Jurkat, Clone E6-1 (cell line): ENCODE measurements around the gene NRP2. TPM values are rescaled to one million over a fixed set of nuclear protein-coding genes. Genes with fewer than 3 reads are reported as not detected.

Experiments used
- DNase-seq: peaks from one replicate; pipeline ENCODE4 v3.0.0-alpha.2; 2011; ENCODE audit warnings: low read depth, low spot score
- H3K4me3 ChIP-seq: 2 replicates; pipeline ENCODE4 v1.5.1; 2011; ENCODE audit warnings: mild to moderate bottlenecking, low read length, control low read depth, moderate library complexity
- polyA plus RNA-seq: library from polyadenylated mRNA; unstranded; fragments of >200 nt; gene quantifications from one replicate; pipeline ENCODE4 v1.2.1, GENCODE V29; 2012; ENCODE audit warnings: missing spikeins; ENCODE audit not compliant: insufficient read length, insufficient read depth

Gene NRP2, protein sequence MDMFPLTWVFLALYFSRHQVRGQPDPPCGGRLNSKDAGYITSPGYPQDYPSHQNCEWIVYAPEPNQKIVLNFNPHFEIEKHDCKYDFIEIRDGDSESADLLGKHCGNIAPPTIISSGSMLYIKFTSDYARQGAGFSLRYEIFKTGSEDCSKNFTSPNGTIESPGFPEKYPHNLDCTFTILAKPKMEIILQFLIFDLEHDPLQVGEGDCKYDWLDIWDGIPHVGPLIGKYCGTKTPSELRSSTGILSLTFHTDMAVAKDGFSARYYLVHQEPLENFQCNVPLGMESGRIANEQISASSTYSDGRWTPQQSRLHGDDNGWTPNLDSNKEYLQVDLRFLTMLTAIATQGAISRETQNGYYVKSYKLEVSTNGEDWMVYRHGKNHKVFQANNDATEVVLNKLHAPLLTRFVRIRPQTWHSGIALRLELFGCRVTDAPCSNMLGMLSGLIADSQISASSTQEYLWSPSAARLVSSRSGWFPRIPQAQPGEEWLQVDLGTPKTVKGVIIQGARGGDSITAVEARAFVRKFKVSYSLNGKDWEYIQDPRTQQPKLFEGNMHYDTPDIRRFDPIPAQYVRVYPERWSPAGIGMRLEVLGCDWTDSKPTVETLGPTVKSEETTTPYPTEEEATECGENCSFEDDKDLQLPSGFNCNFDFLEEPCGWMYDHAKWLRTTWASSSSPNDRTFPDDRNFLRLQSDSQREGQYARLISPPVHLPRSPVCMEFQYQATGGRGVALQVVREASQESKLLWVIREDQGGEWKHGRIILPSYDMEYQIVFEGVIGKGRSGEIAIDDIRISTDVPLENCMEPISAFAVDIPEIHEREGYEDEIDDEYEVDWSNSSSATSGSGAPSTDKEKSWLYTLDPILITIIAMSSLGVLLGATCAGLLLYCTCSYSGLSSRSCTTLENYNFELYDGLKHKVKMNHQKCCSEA
- 0.80 TPM for polyA plus RNA-seq

DNA sequence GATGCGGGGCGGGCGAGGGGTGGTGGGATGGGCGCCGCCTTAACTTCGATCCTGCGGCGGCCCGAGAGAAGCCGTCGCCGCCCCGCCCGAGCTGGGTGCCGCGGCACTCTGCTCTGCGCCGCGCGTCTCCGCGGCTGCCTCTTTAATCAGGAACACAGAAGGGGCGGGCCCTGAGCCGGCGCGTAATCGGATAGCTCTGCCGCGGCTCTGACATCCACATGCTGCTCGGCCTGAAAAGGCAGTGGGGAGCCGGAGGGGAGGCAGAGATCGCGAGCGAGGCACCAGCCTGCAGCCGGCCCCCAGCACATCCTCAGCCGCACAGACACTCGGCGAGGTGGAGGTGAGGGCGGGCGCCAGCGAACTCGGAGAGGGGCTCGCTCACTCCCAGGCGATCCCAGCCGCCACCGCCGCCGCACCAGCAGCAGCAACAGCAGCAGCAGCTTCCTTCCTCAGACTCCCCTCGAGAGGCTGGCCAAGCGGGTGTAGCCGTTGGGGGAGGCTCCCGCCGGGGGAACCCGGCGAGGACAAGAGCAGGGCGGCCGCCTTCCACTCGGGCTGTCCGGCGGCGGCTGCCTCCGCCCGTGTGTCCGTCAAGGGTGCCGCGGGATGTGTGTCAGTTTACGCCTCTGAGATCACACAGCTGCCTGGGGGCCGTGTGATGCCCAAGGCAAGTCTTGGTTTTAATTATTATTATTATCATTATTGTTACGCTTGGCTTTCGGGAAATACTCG, at the start of gene NRP2:
Gene NRP2, plus strand, starts transcription at position 263 of the 732 bp plus-strand sequence. CDS start 790 bp downstream, outside the sequence.
- no peak for DNase-seq
- H3K4me3 ChIP-seq: no peak within 1 kb of the TSS

DNA sequence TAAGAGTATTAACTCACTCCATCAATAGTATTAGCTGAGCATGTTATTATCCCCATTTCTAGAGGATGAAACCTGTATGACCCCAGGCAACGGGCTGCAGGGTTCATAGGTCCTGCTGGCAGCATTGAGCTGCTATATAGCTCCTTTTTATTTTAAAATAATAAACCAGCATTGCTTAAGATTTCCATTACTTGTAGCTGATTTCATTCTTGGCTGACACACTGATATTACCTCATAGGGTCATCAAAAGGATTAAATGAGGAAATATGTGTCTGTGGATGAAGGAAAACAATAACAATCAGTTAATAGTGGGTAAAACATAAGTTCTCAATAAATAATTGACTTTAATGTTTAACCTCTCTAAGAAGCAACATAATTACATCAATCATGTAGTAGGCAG, 48.3 kb upstream of the NRP2 start:
- H3K4me3 ChIP-seq: no peak overlapping the region
- no peak for DNase-seq

DNA sequence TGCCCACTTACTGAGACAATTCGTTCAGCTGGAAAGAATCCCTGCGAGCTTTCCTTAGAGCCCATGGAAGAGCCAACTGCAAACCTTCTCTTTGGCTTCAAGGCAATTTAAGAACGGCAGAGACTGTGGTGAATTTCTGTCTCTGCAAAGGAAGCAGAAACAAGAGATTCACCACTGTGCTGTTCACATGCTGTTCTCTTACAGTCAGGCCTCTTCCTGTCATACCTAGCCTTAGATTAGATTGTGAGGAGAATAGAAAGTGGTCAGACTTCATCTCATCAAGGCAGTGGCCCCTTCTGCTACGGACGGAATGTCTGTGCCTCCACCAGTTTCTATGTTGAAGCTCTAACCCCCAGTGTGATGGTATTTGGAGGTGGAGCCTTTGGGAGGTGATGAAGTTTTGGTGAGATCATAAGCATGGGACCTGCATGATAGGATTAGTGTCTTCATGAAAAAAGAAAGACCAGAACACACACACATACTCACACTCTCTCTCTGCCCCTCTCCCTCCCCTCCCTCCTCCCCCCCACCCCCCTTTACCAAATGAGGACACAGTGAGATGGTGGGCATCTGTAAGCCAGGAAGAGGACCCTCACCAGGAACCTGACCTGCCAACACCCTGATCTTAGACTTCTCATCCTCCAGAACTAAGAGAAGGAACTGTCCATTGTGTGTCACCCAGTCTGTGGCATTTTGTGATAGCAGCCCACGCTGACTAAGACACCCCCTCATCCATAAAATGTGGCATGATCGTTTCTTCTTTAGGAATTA, 45.6 kb upstream of the NRP2 start:
- H3K4me3 ChIP-seq: no peak overlapping the region
- DNase-seq: no peak

DNA sequence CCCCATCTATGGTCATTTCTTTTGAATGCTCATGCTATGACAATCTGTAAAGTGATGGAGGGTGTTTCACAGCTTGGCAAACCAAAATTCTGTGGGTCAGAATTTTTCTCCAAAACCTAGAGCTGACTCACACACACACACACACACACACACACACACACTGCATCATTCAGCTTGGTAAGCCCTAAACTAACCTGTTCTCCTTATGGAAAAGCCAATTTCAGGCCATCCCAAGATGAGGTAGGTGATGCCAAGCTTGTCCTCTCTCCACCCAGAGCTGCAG, 45.0 kb upstream of the NRP2 start:
- no peak overlapping the region for H3K4me3 ChIP-seq
- no peak for DNase-seq

DNA sequence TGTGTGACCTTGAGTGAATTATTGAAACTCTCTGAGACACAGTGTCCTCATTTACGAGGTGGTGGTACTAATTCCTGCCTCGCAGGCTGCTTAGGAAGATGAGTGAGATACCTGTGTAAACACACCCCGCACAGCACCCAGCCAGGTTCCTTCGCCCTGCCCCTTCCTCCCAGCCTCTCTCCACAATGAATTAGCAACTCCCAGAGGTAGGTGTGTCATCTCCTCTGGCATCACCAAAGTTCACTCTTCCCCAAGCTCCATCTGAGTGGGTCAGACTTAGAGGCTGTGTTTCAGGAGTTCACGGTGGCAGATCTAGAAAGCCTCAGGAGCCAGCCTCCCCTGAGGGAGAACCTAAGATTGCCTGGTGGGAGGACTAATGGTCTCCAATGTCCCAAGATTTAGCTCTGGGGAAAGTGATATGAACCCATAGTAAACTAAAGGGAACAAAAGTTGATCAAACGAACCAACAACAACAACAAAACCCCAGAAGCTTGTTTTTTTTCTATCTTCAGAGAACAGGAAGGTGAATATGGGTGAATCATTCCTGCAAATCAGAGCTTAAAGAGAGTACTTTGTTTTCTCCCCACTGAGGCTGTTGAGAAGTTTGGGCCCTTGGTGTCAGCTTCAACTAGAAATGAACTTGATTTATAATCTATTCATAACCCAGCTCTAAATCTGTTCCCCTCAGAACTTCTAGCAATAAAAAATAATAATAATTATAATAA, 44.4 kb upstream of the NRP2 start:
- DNase-seq: no peak
- no peak overlapping the region for H3K4me3 ChIP-seq

DNA sequence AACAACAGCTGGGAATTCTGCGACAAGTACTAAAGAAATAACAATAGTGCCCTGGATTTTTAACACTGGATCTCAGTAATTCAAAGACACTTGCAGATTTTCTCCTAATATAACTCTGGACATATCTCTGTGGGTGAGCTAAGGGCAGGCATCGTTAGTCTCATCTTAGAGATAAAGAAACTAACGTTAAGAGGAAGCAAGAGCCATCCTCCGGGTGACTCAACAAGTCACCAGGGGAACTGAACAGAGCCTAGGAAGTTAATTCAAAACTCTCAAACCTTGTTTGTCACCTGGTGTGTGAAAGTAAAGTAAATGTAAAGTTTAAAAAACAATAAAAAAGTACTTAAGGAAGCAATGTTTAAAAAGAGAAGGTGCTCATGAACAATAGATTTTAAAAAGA, 41.6 kb upstream of the NRP2 start:
- no peak overlapping the region for H3K4me3 ChIP-seq
- no peak for DNase-seq

DNA sequence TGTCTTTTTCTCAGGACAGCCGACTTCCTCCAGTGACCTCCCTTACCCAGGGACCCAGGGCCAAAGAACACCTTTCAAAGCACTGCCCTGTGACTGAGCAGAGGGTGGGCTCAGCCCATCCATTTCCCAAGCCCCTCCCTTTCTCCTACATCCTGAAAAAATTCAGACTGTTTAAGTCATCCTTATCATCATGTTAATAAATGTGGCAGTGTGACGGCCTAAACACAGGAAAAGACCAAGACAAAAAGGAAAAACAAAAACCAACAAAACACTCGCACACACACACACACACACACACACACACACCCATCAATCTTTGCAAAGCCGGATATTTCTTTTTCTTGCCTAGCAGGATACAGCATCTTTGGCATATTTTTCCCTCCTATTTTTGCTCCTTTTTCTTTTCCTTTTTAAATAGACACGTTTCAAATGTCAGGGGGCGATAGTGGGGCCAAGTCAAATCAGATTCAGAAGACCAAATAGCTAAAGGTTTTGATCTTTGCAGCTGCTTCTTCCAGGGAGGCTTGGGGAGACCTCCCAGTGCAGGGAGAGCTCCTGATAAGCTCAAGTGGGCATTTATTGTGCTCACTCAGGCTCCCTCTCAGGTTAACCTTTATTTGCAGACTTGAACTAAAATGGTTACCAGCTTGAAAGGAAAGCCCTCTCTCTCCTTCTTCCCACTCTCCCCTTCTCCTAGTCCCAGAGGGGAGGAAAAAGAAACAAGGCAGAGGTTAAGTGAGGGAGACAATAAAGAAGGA, 39.5 kb upstream of the NRP2 start:
- DNase-seq: no peak

DNA sequence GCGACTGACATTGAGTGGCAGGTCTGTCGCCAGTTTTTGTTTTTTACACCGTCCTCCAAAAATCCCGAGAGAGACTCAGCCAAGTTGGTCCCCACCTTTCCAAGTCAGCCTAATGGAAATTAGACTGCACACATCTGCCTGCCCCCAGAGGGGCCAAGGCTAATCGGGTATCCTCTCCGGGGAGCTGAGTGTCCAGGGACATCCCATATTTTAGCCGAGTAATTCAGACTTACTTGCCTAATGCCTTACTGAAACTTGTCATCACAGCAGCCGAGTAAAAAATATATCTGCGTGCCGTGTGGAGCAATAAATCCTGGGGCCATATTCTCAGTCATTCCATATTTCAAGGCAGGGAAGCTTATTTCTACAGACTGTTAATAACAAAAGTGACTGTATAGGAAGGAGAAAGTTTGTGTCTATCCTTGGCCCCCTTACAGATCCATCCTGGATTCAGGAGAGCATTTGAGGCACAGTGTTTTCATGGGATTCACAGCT, 38.9 kb upstream of the NRP2 start:
- H3K4me3 ChIP-seq: no peak overlapping the region
- no peak for DNase-seq

More for the DNA sequence above, 39.5 kb upstream of the NRP2 start:
- no peak overlapping the region for H3K4me3 ChIP-seq

DNA sequence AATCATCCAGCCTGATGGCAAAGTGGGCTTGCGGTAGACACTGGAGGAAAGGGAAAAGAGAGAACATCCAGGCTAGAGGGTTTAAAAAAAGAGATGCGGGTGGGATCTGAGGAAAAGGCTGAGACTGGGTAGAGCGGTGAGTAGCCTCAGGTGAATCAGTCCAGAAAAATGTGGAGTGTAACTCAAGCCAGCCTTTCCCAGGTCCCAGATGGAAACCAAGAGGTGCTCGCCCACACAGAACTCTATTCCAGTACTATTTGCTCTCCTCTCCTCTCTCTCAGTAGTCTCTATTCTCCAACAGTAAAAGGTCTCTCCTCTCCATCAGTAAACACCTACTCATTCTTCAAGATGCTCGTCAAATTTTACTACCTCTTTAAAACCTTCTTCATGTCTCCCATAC, 38.3 kb upstream of the NRP2 start:
- H3K4me3 ChIP-seq: no peak overlapping the region
- no peak for DNase-seq

DNA sequence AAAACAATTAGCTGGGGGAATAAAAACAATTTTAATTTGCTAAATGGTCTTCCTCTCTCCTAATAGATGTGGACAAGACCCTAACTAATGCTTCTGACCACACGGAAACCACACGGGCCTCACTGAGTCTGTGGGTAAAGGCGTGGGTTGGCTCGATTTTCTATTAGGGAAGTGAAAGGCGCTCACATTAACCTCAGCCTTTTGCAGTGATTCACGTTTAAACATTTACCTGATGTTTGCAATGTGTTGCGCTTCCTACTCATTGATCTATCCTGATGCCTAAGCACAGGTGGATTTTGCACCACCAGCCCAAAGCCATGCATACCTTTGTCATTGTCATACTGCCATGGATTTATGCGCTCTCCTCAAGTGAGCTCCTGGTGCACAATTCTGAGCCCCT, 35.6 kb upstream of the NRP2 start:
- H3K4me3 ChIP-seq: no peak overlapping the region
- no peak for DNase-seq

DNA sequence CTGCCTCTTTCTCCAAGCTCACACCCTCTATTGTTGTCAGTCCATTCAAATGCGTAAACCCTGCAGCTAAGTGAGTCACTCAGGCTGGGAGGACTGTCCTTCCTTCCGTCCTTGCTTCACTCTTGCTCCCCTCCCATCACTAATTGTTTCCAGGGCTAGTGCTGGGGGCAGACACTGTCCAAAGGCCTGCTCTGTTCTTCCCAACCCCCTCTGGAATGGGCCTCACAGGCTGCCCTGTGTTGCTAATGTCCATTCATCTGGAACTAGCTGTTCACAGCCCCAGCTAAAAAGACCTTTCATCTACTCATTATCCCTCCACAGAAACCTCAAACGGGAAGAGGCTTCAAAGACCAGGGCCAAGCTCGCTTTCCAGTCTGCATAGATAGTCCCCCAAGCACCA, 31.9 kb upstream of the NRP2 start:
- no peak for DNase-seq

DNA sequence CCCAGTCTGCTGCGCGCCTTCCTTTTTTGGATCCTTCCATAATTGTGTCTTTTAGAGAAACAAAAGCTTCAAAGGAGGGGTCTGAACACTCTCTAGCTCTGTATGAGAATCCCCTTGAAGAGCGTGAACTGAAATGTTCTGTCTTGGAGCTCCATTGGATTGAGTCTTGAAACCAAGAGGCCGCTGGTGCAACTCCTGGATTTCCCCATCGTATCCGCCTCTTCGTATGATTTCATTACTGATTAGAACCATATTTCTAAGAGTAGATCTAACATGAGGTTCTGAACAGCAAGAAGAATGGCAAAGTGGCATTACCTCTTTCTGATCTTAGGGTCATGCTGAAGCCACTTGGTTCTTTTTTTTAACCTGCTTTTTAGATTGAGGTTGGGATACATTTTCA, 31.4 kb upstream of the NRP2 start:
- H3K4me3 ChIP-seq: no peak overlapping the region
- no peak for DNase-seq

More for the DNA sequence above, 31.9 kb upstream of the NRP2 start:
- no peak overlapping the region for H3K4me3 ChIP-seq

DNA sequence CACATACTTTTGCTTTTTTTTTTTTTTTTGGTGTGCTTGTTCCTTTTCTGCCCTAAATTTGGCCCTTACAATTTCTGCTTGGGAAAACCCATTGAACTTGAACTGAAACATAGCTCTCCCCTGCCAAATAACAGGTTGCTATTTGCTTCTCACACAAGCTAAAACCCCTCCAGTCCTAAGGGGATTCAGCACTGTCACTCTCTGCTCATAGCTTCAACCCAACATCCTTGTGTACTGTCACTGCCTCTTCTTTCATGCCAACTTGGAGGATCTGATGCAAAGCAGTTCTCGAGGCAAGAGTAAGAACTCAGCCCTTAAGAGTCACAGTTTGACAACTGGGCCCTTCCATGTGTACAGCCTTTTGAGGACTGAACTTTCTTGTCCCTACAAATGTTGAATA, 30.6 kb upstream of the NRP2 start:
- DNase-seq: no peak
- no peak overlapping the region for H3K4me3 ChIP-seq

DNA sequence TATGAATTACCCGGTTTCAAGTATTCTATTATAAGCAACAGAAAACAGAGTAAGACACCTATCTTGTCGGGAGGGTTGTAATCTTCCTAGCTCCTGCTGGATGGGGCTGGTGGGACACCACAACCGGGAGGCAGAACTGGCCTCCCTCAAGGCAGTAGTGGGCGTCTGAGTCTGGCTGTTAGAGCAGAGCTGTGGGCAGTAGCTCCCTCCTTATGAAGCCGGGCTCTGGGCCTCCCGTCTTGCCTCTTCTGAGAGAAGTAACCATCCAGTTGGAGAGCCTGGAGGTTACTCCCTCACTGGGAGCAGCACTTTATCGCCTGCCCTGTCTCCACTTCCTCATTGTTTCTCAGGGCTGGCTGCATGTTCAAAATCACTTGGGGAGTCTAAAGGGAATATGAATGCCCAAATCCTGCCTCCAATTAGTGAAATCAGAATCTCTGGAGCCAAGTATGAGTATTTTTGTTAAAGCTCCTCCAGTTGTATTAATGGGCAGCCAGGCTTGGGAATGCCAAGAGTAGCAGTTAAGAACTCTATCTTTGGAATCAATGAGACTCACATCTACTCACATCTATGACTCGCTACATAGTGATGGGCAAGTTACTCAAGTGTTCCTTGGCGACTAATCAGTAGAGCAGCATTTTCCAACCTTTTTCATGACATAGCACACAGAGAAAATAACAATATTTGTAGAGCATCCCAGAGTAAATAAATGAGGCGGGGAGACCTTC, 27.3 kb upstream of the NRP2 start:
- no peak for DNase-seq
- no peak overlapping the region for H3K4me3 ChIP-seq

DNA sequence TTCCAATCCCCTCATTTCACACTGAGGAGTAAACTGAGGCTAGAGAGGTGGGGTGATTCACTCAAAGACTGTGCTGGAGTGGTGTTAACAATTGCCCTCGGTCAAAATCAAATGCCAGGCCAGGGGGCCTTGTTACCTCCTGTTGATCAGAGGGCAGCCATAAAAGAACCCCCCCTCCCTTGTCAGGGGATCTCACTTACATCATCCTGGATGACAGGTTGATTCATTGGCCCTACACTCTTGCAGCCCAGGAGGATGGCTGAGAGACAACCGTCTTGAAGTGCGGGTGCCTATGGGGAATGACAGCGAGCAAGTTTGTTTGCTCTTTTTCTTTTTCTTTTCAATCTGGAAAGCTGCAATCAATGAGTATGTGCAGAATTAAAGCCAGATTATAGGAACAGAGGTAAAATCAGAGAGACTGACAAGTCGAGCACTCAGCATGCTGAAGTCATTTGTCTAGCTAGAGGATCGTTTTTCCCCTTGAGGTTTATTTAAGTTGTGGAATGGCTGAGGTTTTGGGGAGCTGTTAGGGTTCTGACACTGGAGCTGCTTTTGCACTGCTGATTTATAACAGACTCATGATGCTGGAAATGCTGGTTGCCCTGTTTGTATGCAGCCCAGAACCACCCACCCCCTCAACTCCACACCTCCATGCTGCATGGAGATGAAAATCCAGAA, 26.4 kb upstream of the NRP2 start:
- DNase-seq: no peak
- H3K4me3 ChIP-seq: no peak overlapping the region

DNA sequence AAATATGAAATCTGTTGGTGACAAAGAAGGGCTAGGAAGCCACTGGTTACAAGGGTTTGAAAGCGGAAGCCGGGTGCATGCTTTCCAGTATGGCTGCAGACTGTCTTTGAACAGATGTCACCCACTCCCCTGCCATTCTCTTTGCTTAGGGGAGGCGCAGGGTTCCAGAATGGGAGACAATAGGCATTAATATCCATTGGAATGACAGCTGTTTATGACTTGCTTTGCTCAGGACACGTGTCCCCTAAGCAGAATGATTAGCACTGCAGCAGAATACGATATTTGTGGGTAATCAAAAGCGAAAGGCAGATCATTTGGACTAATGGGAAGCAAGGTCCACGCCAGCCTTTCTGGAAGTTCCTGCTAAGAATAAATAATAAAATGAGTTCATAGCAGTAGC, 25.8 kb upstream of the NRP2 start:
- no peak for DNase-seq
- H3K4me3 ChIP-seq: no peak overlapping the region
